ENCODE data around the gene NPM1. TPM values are rescaled to one million over a fixed set of nuclear protein-coding genes. Genes with fewer than 3 reads are reported as not detected.
A peak's percentile ranks its signal among the peaks of the same experiment; 100 is the strongest.

NPM1 gene
- total and polyA plus RNA-seq, 12 donors: 248 to 1,064 (median 465) TPM

- H3K9me3 ChIP-seq: no peaks in the 10 kb centered on the region
- intact Hi-C loops (cut with DNase I): no loop called here
- H3K27me3 ChIP-seq: no peaks in the 10 kb centered on the region
- WGBS, 2 donors: 79 to 81% methylated on average over 20 of the region's 20 CpGs
- ATAC-seq (no peak), DNase-seq (no peak)
- no peak overlapping the region for H3K4me3 ChIP-seq
- TF ChIP-seq, protein P1, sequence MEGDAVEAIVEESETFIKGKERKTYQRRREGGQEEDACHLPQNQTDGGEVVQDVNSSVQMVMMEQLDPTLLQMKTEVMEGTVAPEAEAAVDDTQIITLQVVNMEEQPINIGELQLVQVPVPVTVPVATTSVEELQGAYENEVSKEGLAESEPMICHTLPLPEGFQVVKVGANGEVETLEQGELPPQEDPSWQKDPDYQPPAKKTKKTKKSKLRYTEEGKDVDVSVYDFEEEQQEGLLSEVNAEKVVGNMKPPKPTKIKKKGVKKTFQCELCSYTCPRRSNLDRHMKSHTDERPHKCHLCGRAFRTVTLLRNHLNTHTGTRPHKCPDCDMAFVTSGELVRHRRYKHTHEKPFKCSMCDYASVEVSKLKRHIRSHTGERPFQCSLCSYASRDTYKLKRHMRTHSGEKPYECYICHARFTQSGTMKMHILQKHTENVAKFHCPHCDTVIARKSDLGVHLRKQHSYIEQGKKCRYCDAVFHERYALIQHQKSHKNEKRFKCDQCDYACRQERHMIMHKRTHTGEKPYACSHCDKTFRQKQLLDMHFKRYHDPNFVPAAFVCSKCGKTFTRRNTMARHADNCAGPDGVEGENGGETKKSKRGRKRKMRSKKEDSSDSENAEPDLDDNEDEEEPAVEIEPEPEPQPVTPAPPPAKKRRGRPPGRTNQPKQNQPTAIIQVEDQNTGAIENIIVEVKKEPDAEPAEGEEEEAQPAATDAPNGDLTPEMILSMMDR (IDR thresholded peaks at IDR 0.05): no peak
- no peaks in the 10 kb centered on the region for H3K36me3 ChIP-seq
- no peak overlapping the region for H3K27ac ChIP-seq
- H3K4me1 ChIP-seq: peaks cover 3 to 65% (median 37%) of the 10 kb centered on the region in 9 donors
Measured at GRCh38 chr5:171435908-171436307, 48.3 kb downstream of the NPM1 start.

GRCh38 chr5:171436804-171437285 lies 49.2 kb downstream of the NPM1 start:
- TF ChIP-seq, protein P1 (IDR thresholded peaks at IDR 0.05): no peak
- Histone ChIP-seq H3K4me3 (no peak overlapping the region), H3K9me3 (no peaks in the 10 kb centered on the region), H3K4me1 (peaks cover 6 to 66% (median 42%) of the 10 kb centered on the region in 9 donors), H3K36me3 (no peaks in the 10 kb centered on the region), H3K27me3 (no peaks in the 10 kb centered on the region), H3K27ac (peak overlapping the region in 2 of 10 donors; percentile 25 to 47)
- intact Hi-C loops (cut with DNase I): no loop called here
- 71 to 79% methylated on average over 13 of the region's 13 CpGs for WGBS, 2 donors
- DNase-seq (no peak), ATAC-seq (peak in 1 of 8 donors; percentile 1)

GRCh38 chr5:171437286-171437821 lies 49.7 kb downstream of the NPM1 start:
- H3K4me3 ChIP-seq: no peak overlapping the region
- intact Hi-C loops (cut with DNase I): no loop called here
- DNase-seq (no peak), ATAC-seq (peak in 1 of 8 donors; percentile 45)
- peaks cover 10 to 66% (median 45%) of the 10 kb centered on the region in 9 donors for H3K4me1 ChIP-seq
- 64 to 65% methylated on average over 14 of the region's 14 CpGs for WGBS, 2 donors
- H3K27ac ChIP-seq: peak overlapping the region in 2 of 10 donors; percentile 25 to 47
- TF ChIP-seq, protein P1 (IDR thresholded peaks at IDR 0.05): no peak
- H3K9me3 ChIP-seq: no peaks in the 10 kb centered on the region
- H3K36me3 ChIP-seq: no peaks in the 10 kb centered on the region
- no peaks in the 10 kb centered on the region for H3K27me3 ChIP-seq

DNA sequence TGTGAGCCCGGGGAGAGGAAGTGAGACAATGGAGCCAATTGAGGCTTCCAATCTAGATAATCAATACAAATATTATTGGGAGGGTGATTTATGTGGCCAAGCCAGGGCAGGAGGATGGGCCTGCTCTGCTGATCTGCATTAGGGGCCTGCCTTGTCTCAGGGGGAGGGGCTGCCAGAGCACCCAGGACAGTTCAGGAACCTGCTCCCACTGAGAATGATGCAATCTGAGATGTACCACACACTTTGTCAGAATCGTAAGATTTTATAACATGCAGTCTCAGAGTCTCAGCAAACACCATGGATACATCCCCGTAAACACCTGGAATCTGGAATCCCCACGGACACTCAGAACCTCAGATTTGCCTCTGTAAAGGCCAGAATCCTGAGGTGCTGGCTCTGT lies 51.1 kb downstream of the NPM1 start:
- Histone ChIP-seq H3K9me3 (no peaks in the 10 kb centered on the region), H3K4me3 (no peak overlapping the region), H3K4me1 (peaks cover 12 to 58% (median 41%) of the 10 kb centered on the region in 9 donors), H3K36me3 (no peaks in the 10 kb centered on the region), H3K27me3 (no peaks in the 10 kb centered on the region), H3K27ac (peak overlapping the region in 1 of 10 donors; percentile 70)
- DNase-seq: no peak
- no peak for ATAC-seq
- intact Hi-C loops (cut with DNase I): no loop called here
- TF ChIP-seq, protein P1 (IDR thresholded peaks at IDR 0.05): no peak
- WGBS, 2 donors: 75 to 77% methylated on average over 4 of the region's 4 CpGs

Measured in heart right ventricle (tissue), 16 donors.